Ovary (tissue), 3 donors: ENCODE results near the gene CBX2.

Experiments
- CTCF ChIP-seq, 3 donors: fragments of 450-650 bp in 2 of 3; fragments of 200-600 bp in 1 of 3; IDR thresholded peaks; one replicate each; pipeline versions ENCODE4 v1.5.1 to v1.8.0; 2016 to 2022; ENCODE audit warnings: antibody characterized with exemption in 3 of 3, mild to moderate bottlenecking in 1 of 3
- POLR2A ChIP-seq: fragments of 450-650 bp; IDR thresholded peaks from one replicate; pipeline ENCODE4 v1.6.1; 2017; ENCODE audit warnings: antibody characterized with exemption, mild to moderate bottlenecking, moderate library complexity
- donor health status: DM: no; HTN: no; CAD: no.

- no peak for TF ChIP-seq CTCF (IDR thresholded peaks at IDR 0.05)
- TF ChIP-seq POLR2A: no peak
These were observed 6.5 kb downstream of the CBX2 start for GRCh38 chr17:79784353-79785016.
